RWPE2 (cell line): ENCODE results near the gene HNRNPLL.

Source experiments
- ATAC-seq: fragments of 200-7000 bp; cut with Tn5 transposase; 3 replicates; pipeline ENCODE4 v1.9.1; 2021; ENCODE audit warnings: low read depth
- DNase-seq: peaks from one replicate; pipeline ENCODE4 v3.0.0-alpha.2; 2020; ENCODE audit warnings: low spot score
- H3K27ac ChIP-seq: fragments of 450-650 bp; 2 replicates; pipeline ENCODE4 v1.5.1; 2017; ENCODE audit warnings: mild to moderate bottlenecking; ENCODE audit not compliant: poor library complexity, severe bottlenecking
- H3K27me3 ChIP-seq: fragments of 250-450 bp; sonication (Bioruptor Pico); 2 replicates; pipeline ENCODE4 v1.5.1; 2021; ENCODE audit warnings: mild to moderate bottlenecking, moderate library complexity; ENCODE audit not compliant: insufficient read depth, poor library complexity, severe bottlenecking
- H3K36me3 ChIP-seq: fragments of 250-450 bp; sonication (Bioruptor Pico); 2 replicates; pipeline ENCODE4 v1.5.1; 2020; ENCODE audit warnings: low read depth, mild to moderate bottlenecking, moderate library complexity
- H3K4me1 ChIP-seq: fragments of 250-450 bp; sonication (Bioruptor Pico); 2 replicates; pipeline ENCODE4 v1.5.1; 2021; ENCODE audit warnings: mild to moderate bottlenecking, moderate library complexity; ENCODE audit not compliant: insufficient read depth, poor library complexity, severe bottlenecking
- H3K4me3 ChIP-seq: fragments of 250-450 bp; sonication (Bioruptor Pico); 2 replicates; pipeline ENCODE4 v1.5.1; 2021; ENCODE audit warnings: mild to moderate bottlenecking, moderate library complexity; ENCODE audit not compliant: severe bottlenecking
- H3K9me3 ChIP-seq: fragments of 250-450 bp; sonication (Bioruptor Pico); 2 replicates; pipeline ENCODE4 v1.5.1; 2021; ENCODE audit warnings: mild to moderate bottlenecking, moderate library complexity; ENCODE audit not compliant: severe bottlenecking
- CTCF ChIP-seq: fragments of 450-650 bp; IDR thresholded peaks from one replicate; pipeline ENCODE4 v1.5.1; 2017; ENCODE audit warnings: mild to moderate bottlenecking, moderate library complexity; ENCODE audit not compliant: poor library complexity, severe bottlenecking

The HNRNPLL gene

GRCh38 chr2:38619458-38620164, 16.9 kb upstream of the HNRNPLL start:
- no peak for DNase-seq
- H3K27me3 ChIP-seq, result no peaks in the 10 kb centered on the region
- H3K9me3 ChIP-seq, result no peaks in the 10 kb centered on the region
- ATAC-seq, result no peak
- H3K36me3 ChIP-seq, result no peaks in the 10 kb centered on the region
- H3K4me1 ChIP-seq, result peaks cover 7% of the 10 kb centered on the region
- no peak for TF ChIP-seq CTCF
- H3K27ac ChIP-seq, result no peak overlapping the region
- H3K4me3 ChIP-seq, result no peak overlapping the region

GRCh38 chr2:38617301-38617700, 14.6 kb upstream of the HNRNPLL start:
- no peaks in the 10 kb centered on the region for H3K36me3 ChIP-seq
- H3K27me3 ChIP-seq, result no peaks in the 10 kb centered on the region
- TF ChIP-seq CTCF, result no peak
- DNase-seq, result no peak
- no peak for ATAC-seq
- H3K4me1 ChIP-seq, result peaks cover 7% of the 10 kb centered on the region
- H3K27ac ChIP-seq, result no peak overlapping the region
- H3K9me3 ChIP-seq, result no peaks in the 10 kb centered on the region
- no peak overlapping the region for H3K4me3 ChIP-seq

GRCh38 chr2:38615237-38615636, 12.5 kb upstream of the HNRNPLL start:
- Histone ChIP-seq H3K4me3 (no peak overlapping the region), H3K27me3 (no peaks in the 10 kb centered on the region), H3K4me1 (peaks cover 7% of the 10 kb centered on the region), H3K9me3 (no peaks in the 10 kb centered on the region), H3K27ac (no peak overlapping the region), H3K36me3 (no peaks in the 10 kb centered on the region)
- DNase-seq (no peak), ATAC-seq (no peak)
- TF ChIP-seq CTCF, result no peak

GRCh38 chr2:38613849-38614213, 11.1 kb upstream of the HNRNPLL start:
- Histone ChIP-seq H3K4me1 (peaks cover 7% of the 10 kb centered on the region), H3K4me3 (no peak overlapping the region), H3K36me3 (no peaks in the 10 kb centered on the region), H3K27me3 (no peaks in the 10 kb centered on the region), H3K9me3 (no peaks in the 10 kb centered on the region), H3K27ac (no peak overlapping the region)
- ATAC-seq (no peak), DNase-seq (no peak)
- TF ChIP-seq CTCF, result no peak

- Histone ChIP-seq H3K4me3 (no peak overlapping the region), H3K27ac (no peak overlapping the region), H3K27me3 (no peaks in the 10 kb centered on the region), H3K36me3 (no peaks in the 10 kb centered on the region), H3K4me1 (peaks cover 7% of the 10 kb centered on the region), H3K9me3 (no peaks in the 10 kb centered on the region)
- ATAC-seq (no peak), DNase-seq (no peak)
- TF ChIP-seq CTCF, result no peak
These were observed 10.6 kb upstream of the HNRNPLL start for GRCh38 chr2:38613126-38613848.
